GM13976 (cell line): Measurements from ENCODE around the gene HOXA5.

Experiments
- DNase-seq: peaks from one replicate; pipeline ENCODE4 v3.0.0; 2012; ENCODE audit warnings: low spot score
- CTCF ChIP-seq: IDR thresholded peaks from 2 replicates; pipeline ENCODE4 v1.5.1; 2012; ENCODE audit warnings: borderline replicate concordance, mild to moderate bottlenecking; ENCODE audit not compliant: insufficient read depth; ENCODE audit errors: extremely low read depth, missing control alignments, control extremely low read depth
- in situ Hi-C: fragments of 300-500 bp; cut with MboI; formaldehyde crosslinking; loops from one replicate; pipeline ENCODE4 v1.12.0; 2022; ENCODE audit warnings: low sequenced_read_pairs, mixed read lengths, inconsistent platforms; ENCODE audit not compliant: unreplicated experiment

Gene HOXA5

GRCh38 chr7:27128776-27129728 is 14.4 kb downstream of the HOXA5 start:
- in situ Hi-C loops = no loop called here
- no peak for TF ChIP-seq CTCF
- DNase-seq = no peak

GRCh38 chr7:27128034-27128433 is 15.4 kb downstream of the HOXA5 start:
- no peak for TF ChIP-seq CTCF
- in situ Hi-C loops = no loop called here
- no peak for DNase-seq

DNA sequence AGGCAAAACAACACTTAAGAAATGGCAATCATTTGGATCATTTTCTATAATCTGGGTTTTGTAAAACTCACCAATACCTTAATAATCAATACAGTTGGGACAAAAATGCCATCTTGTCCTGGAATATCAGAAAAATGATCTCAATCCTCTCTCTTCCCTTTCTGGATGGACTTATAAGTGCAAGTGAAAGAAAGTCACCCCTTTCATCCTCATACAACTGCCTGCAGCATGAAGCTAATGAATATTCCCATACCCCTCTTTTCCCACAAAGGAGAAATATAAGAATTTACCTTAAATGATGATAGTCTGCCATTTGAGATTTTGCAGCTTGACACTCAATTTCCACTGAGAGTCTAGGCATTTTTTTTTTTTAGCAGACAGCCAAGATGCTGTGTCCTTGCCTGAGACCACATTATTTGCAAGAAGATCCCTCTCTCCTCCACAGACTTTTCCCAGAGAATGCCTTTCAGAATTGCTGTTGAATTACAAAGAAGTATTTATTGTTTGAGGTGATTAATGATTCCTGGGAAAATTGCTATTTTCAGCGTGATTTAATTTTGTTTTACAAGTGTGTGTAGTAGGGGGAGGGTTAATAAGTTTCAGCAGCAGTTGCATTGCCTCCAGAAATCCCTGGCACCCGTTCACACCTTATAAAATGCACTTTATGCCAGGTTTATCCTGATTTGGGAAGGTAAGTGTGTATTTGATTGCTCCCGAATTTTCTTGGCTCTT is 16.7 kb downstream of the HOXA5 start:
- DNase-seq = no peak
- TF ChIP-seq CTCF = no peak
- in situ Hi-C loops = no loop called here

- TF ChIP-seq CTCF = no peak
- DNase-seq = no peak
- in situ Hi-C loops = no loop called here
Observed at GRCh38 chr7:27125986-27126394, 17.5 kb downstream of the HOXA5 start.

DNA sequence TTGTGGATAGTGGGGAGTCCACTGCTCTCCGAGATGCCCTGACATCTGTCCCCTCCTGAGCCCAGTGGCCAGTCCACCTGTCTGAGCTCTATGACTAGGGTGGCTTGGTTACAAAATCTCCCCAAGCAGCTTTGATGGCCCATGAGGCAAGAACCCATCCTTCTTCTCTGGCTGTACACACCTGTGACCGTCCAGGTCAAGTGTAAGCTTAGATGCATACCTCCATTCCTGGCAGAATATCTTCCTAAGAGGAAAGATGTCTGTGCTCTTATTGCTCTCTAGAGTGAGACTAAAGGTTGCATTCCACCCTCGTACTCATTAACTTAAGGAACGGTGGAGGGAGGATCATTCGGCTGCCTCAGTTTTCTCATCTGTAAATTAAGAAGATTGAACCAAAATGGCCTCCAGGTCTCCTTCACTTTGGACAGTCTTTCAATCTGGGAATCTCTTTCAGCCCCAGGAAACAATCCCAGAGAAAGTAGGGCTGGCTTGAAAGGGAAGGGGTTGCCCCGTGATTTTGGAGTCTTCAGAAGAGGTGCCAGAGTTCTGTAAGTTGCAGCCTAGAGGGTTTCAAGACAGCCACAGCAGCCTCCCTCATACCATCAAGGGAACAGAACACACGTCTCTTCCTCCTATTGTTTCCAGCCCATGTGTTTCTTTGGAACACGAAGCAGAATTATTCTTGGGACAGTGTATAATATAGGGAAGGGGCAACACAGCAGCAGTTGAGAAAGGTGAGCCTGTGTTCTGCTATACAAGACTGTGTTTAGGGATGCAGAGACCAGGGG is 18.4 kb downstream of the HOXA5 start:
- no peak for TF ChIP-seq CTCF
- in situ Hi-C loops = no loop called here

GRCh38 chr7:27124096-27124901 is 19.2 kb downstream of the HOXA5 start:
- no peak for DNase-seq
- in situ Hi-C loops = no loop called here
- TF ChIP-seq CTCF = no peak

More for the DNA sequence above, 18.4 kb downstream of the HOXA5 start:
- DNase-seq = no peak
